OCI-LY7 (cell line): ENCODE data around the gene PCCA. TPM values are rescaled to one million over a fixed set of nuclear protein-coding genes. Genes with fewer than 3 reads are reported as not detected.

Experiments
- BruUV-seq: library from RNA; stranded (reverse); fragments of 400-500 nt; replicated peaks from 2 replicates; lab custom pipeline; 2021; lab: Mats Ljungman, UMichigan
- CTCF ChIA-PET: fragments of 300-600 bp; sonication (Branson Sonifier 250); formaldehyde crosslinking; loops from one replicate; lab custom pipeline; 2022; ENCODE audit warnings: antibody characterized with exemption; ENCODE audit not compliant: unreplicated experiment; lab: Charles Lee
- POLR2A ChIA-PET: fragments of 300-600 bp; sonication (Branson Sonifier 250); formaldehyde crosslinking; loops from one replicate; lab custom pipeline; 2022; ENCODE audit warnings: antibody characterized with exemption; lab: Charles Lee
- DNase-seq: peaks from one replicate; pipeline ENCODE4 v3.0.0-alpha.2; 2015; ENCODE audit warnings: low spot score
- H2AFZ ChIP-seq: fragments of 200-600 bp; sonication (generic), shearing (Covaris generic); 2 replicates; pipeline ENCODE4 v1.6.1; 2014; ENCODE audit warnings: mild to moderate bottlenecking, antibody characterized with exemption, low read length, moderate library complexity
- H3K27ac ChIP-seq: fragments of 200-600 bp; sonication (generic); 2 replicates; pipeline ENCODE4 v1.5.1; 2014; ENCODE audit warnings: mixed run types, low read depth, mild to moderate bottlenecking, moderate library complexity, low read length, inconsistent platforms; ENCODE audit not compliant: poor library complexity, severe bottlenecking
- H3K36me3 ChIP-seq: fragments of 200-600 bp; sonication (generic); 2 replicates; pipeline ENCODE4 v1.6.1; 2014; ENCODE audit warnings: mild to moderate bottlenecking, antibody characterized with exemption, low read length, moderate library complexity, mixed read lengths; ENCODE audit not compliant: insufficient read depth
- H3K4me1 ChIP-seq: fragments of 200-600 bp; sonication (generic); 2 replicates; pipeline ENCODE4 v1.5.1; 2014; ENCODE audit warnings: mild to moderate bottlenecking, low read length; ENCODE audit not compliant: insufficient read depth, poor library complexity, severe bottlenecking
- H3K4me2 ChIP-seq: fragments of 200-600 bp; sonication (generic); 2 replicates; pipeline ENCODE4 v1.6.1; 2014; ENCODE audit warnings: mild to moderate bottlenecking, low read length
- H3K4me3 ChIP-seq: fragments of 200-600 bp; sonication (generic); 2 replicates; pipeline ENCODE4 v1.5.1; 2014; ENCODE audit warnings: mild to moderate bottlenecking, low read depth, low read length; ENCODE audit not compliant: poor library complexity, severe bottlenecking
- H3K79me2 ChIP-seq: fragments of 200-600 bp; sonication (generic); 2 replicates; pipeline ENCODE4 v1.6.1; 2016; ENCODE audit warnings: low read depth, mild to moderate bottlenecking, low read length, moderate library complexity, mixed read lengths; ENCODE audit not compliant: insufficient read depth
- H3K9me2 ChIP-seq: fragments of 200-600 bp; sonication (generic); 2 replicates; pipeline ENCODE4 v1.6.1; 2016; ENCODE audit warnings: mild to moderate bottlenecking, low read length, mixed read lengths; ENCODE audit not compliant: insufficient read depth
- H3K9me3 ChIP-seq: fragments of 200-600 bp; sonication (generic); 2 replicates; pipeline ENCODE4 v1.6.1; 2014; ENCODE audit warnings: mild to moderate bottlenecking, mixed run types, low read length, mixed read lengths
- H4K20me1 ChIP-seq: fragments of 200-600 bp; sonication (generic); 2 replicates; pipeline ENCODE4 v1.6.1; 2014; ENCODE audit warnings: mild to moderate bottlenecking, antibody characterized with exemption, low read length, moderate library complexity, mixed read lengths; ENCODE audit not compliant: insufficient read depth
- CTCF ChIP-seq: fragments of 200-600 bp; sonication (generic); conservative IDR thresholded peaks from 2 replicates; pipeline ENCODE4 v1.5.1; 2014; ENCODE audit warnings: mild to moderate bottlenecking, antibody characterized with exemption, low read length, moderate library complexity, mixed read lengths
- EZH2phosphoT487 ChIP-seq: fragments of 200-600 bp; sonication (generic); IDR thresholded peaks from 2 replicates; pipeline ENCODE4 v1.6.1; 2018; ENCODE audit warnings: low read depth, borderline replicate concordance, mild to moderate bottlenecking, mixed run types, antibody characterized with exemption, low read length, moderate library complexity, mixed read lengths
- intact Hi-C: fragments of 100-400 bp; cut with micrococcal nuclease; formaldehyde crosslinking; loops from one replicate; pipeline ENCODE4 v1.10.0; 2022; ENCODE audit not compliant: unreplicated experiment
- total RNA-seq, 2 experiments: library from RNA; depleted of rRNA in 1 of 2; stranded (reverse); fragments of >200 nt in 1 of 2; shearing (Covaris generic) in 1 of 2; gene quantifications; 2 replicates each; pipeline ENCODE4 v1.2.3, GENCODE V29; 2014 to 2022

PCCA gene
- total RNA-seq, 2 experiments from 2014 or later, result 2.7 to 7.2 TPM

- Histone ChIP-seq H3K27ac (no peak overlapping the region), H3K4me2 (no peak overlapping the region), H3K9me2 (no peaks in the 10 kb centered on the region), H3K36me3 (no peaks in the 10 kb centered on the region), H4K20me1 (no peaks in the 10 kb centered on the region), H3K79me2 (no peaks in the 10 kb centered on the region), H2AFZ (no peak overlapping the region), H3K9me3 (no peaks in the 10 kb centered on the region), H3K4me3 (no peak overlapping the region), H3K4me1 (no peaks in the 10 kb centered on the region)
- TF ChIP-seq CTCF (no peak), EZH2phosphoT487 (no peak)
- BruUV-seq, result no TSS peak
- no peak for DNase-seq
- ChIA-PET POLR2A (no interaction called here), CTCF (no interaction called here)
- intact Hi-C loops, result no loop called here
These were observed 209.8 kb downstream of the PCCA start for GRCh38 chr13:100298691-100299090.

- H3K4me1 ChIP-seq, result no peaks in the 10 kb centered on the region
- H3K79me2 ChIP-seq, result no peaks in the 10 kb centered on the region
- H4K20me1 ChIP-seq, result no peaks in the 10 kb centered on the region
- H2AFZ ChIP-seq, result no peak overlapping the region
- TF ChIP-seq CTCF (no peak), EZH2phosphoT487 (no peak)
- intact Hi-C loops, result no loop called here
- no peak overlapping the region for H3K4me3 ChIP-seq
- DNase-seq, result no peak
- H3K27ac ChIP-seq, result no peak overlapping the region
- BruUV-seq, result no TSS peak
- H3K36me3 ChIP-seq, result no peaks in the 10 kb centered on the region
- POLR2A ChIA-PET, result interaction anchor here (0.7 kb wide), 2 partner anchors 133 to 622 kb away, joined by 3 read pairs; no protein-coding TSS in a partner anchor
- no peaks in the 10 kb centered on the region for H3K9me3 ChIP-seq
- no peak overlapping the region for H3K4me2 ChIP-seq
- CTCF ChIA-PET, result no interaction called here
- H3K9me2 ChIP-seq, result no peaks in the 10 kb centered on the region
These were observed 211.3 kb downstream of the PCCA start for GRCh38 chr13:100300243-100300642.

- H3K4me2 ChIP-seq, result no peak overlapping the region
- POLR2A ChIA-PET, result interaction anchor here (0.6 to 1.0 kb wide), 4 partner anchors 9 to 572 kb away, joined by 3 to 4 read pairs (median 3); no protein-coding TSS in a partner anchor
- H3K9me2 ChIP-seq, result no peaks in the 10 kb centered on the region
- CTCF ChIA-PET, result no interaction called here
- H2AFZ ChIP-seq, result no peak overlapping the region
- no peaks in the 10 kb centered on the region for H3K9me3 ChIP-seq
- no peak overlapping the region for H3K4me3 ChIP-seq
- no peak overlapping the region for H3K27ac ChIP-seq
- no peaks in the 10 kb centered on the region for H3K4me1 ChIP-seq
- H4K20me1 ChIP-seq, result no peaks in the 10 kb centered on the region
- no peaks in the 10 kb centered on the region for H3K79me2 ChIP-seq
- intact Hi-C loops, result no loop called here
- DNase-seq, result no peak
- BruUV-seq, result no TSS peak
- TF ChIP-seq EZH2phosphoT487 (no peak), CTCF (no peak)
- H3K36me3 ChIP-seq, result no peaks in the 10 kb centered on the region
These were observed 211.8 kb downstream of the PCCA start for GRCh38 chr13:100300708-100301107.
